ENCODE results near the gene MYH14. TPM values are rescaled to one million over a fixed set of nuclear protein-coding genes. Genes with fewer than 3 reads are reported as not detected.
"Not testable (repeated sequence)": the region's sequence is repeated elsewhere in the genome, so short reads cannot be mapped to it uniquely, and the experiment has no call there.

The MYH14 gene
- polyA plus RNA-seq, 1 donor (not counting 4 experiments of a cell fraction or from before 2014, with no cell fraction given), result 0.20 TPM

DNA sequence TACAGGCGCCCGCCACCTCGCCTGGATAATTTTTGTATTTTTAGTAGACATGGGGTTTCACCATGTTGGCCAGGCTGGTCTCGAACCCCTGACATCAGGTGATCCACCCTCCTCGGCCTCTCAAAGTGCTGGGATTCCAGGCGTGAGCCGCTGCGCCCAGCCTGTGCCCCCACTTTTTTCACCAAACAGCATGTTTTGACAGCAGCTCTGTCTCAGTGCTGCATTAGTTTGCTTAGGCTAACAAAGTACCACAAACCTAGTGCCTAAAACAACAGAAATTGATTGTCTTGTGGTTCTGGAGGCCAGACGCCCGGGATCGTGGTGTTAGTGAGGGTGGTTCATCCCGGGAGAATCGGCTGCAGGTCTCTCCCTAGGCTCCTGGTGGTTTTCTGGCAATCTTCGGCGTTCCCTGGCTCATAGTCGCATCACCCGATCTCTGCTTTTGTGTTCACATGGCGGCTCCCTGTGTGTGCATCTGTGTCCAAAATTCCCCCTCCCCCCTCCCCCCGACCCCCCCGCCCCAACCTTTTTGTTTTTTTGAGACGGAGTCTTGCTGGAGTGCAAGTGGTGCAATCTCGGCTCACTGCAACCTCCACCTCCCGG lies 30.0 kb downstream of the MYH14 start:
- Histone ChIP-seq H3K4me2 (ENCODE audit: control insufficient read depth, extremely low read depth, insufficient read depth, low read depth, low read length) (no peak overlapping the region), H3K79me2 (ENCODE audit: control insufficient read depth, insufficient read depth, low read length) (no peaks in the 10 kb centered on the region), H3K9ac (ENCODE audit: control insufficient read depth, extremely low read depth, insufficient read depth, low read length) (no peak overlapping the region), H3K27ac (ENCODE audit: control insufficient read depth, insufficient read depth, low read length) (no peak overlapping the region), H3K36me3 (ENCODE audit: control insufficient read depth in 2 of 2, extremely low read depth in 1 of 2, insufficient read depth in 2 of 2, low read length in 2 of 2) (no peaks in the 10 kb centered on the region), H3K27me3 (ENCODE audit: control insufficient read depth, extremely low read depth, insufficient read depth, low read length) (no peaks in the 10 kb centered on the region), H2AFZ (ENCODE audit: control insufficient read depth, low read length) (no peak overlapping the region), H3K4me3 (ENCODE audit: control insufficient read depth in 2 of 3, extremely low read depth in 1 of 3, insufficient read depth in 2 of 3, low read depth in 1 of 3, low read length in 3 of 3) (no peak overlapping the region), H3K4me1 (ENCODE audit: control insufficient read depth, extremely low read depth, insufficient read depth, low read length) (no peaks in the 10 kb centered on the region), H3K9me1 (ENCODE audit: control insufficient read depth, extremely low read depth, insufficient read depth, low read length) (no peaks in the 10 kb centered on the region), H4K20me1 (ENCODE audit: control insufficient read depth, extremely low read depth, insufficient read depth, low read length) (no peaks in the 10 kb centered on the region), H3K9me3 (ENCODE audit: control insufficient read depth, low read depth, low read length) (peaks cover 3% of the 10 kb centered on the region)
- FAIRE-seq, result no peak
- dilution Hi-C loops (cut with MboI; ENCODE audit: extremely low pct_ligation_motif_present, low sequenced_read_pairs), result no loop called here
- DNase-seq (ENCODE audit: low read depth, low spot score), result no peak
- TF ChIP-seq EZH2 (IDR thresholded peaks at IDR 0.05; ENCODE audit: low read length), result no peak
- TF ChIP-seq, protein P1, sequence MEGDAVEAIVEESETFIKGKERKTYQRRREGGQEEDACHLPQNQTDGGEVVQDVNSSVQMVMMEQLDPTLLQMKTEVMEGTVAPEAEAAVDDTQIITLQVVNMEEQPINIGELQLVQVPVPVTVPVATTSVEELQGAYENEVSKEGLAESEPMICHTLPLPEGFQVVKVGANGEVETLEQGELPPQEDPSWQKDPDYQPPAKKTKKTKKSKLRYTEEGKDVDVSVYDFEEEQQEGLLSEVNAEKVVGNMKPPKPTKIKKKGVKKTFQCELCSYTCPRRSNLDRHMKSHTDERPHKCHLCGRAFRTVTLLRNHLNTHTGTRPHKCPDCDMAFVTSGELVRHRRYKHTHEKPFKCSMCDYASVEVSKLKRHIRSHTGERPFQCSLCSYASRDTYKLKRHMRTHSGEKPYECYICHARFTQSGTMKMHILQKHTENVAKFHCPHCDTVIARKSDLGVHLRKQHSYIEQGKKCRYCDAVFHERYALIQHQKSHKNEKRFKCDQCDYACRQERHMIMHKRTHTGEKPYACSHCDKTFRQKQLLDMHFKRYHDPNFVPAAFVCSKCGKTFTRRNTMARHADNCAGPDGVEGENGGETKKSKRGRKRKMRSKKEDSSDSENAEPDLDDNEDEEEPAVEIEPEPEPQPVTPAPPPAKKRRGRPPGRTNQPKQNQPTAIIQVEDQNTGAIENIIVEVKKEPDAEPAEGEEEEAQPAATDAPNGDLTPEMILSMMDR (optimal IDR thresholded peaks at IDR 0.05 in 1 of 3, IDR thresholded peaks at IDR 0.05 in 1 of 3, conservative IDR thresholded peaks at IDR 0.05 in 1 of 3; ENCODE audit: extremely low read depth in 1 of 3, insufficient read depth in 2 of 3, low read length in 3 of 3), result no peak

- H3K9ac ChIP-seq (ENCODE audit: control insufficient read depth, extremely low read depth, insufficient read depth, low read length); H4K20me1 ChIP-seq (ENCODE audit: control insufficient read depth, extremely low read depth, insufficient read depth, low read length); H3K27me3 ChIP-seq (ENCODE audit: control insufficient read depth, extremely low read depth, insufficient read depth, low read length); H2AFZ ChIP-seq (ENCODE audit: control insufficient read depth, low read length); H3K9me3 ChIP-seq (ENCODE audit: control insufficient read depth, low read depth, low read length); H3K36me3 ChIP-seq (ENCODE audit: control insufficient read depth in 2 of 2, extremely low read depth in 1 of 2, insufficient read depth in 2 of 2, low read length in 2 of 2); H3K27ac ChIP-seq (ENCODE audit: control insufficient read depth, insufficient read depth, low read length); FAIRE-seq; H3K4me3 ChIP-seq (ENCODE audit: control insufficient read depth in 2 of 3, extremely low read depth in 1 of 3, insufficient read depth in 2 of 3, low read depth in 1 of 3, low read length in 3 of 3); H3K4me1 ChIP-seq (ENCODE audit: control insufficient read depth, extremely low read depth, insufficient read depth, low read length); H3K4me2 ChIP-seq (ENCODE audit: control insufficient read depth, extremely low read depth, insufficient read depth, low read depth, low read length); dilution Hi-C loops (cut with MboI; ENCODE audit: extremely low pct_ligation_motif_present, low sequenced_read_pairs); H3K79me2 ChIP-seq (ENCODE audit: control insufficient read depth, insufficient read depth, low read length); DNase-seq (ENCODE audit: low read depth, low spot score); H3K9me1 ChIP-seq (ENCODE audit: control insufficient read depth, extremely low read depth, insufficient read depth, low read length): not testable (repeated sequence)
- TF ChIP-seq, protein P1 (optimal IDR thresholded peaks at IDR 0.05 in 1 of 3, IDR thresholded peaks at IDR 0.05 in 1 of 3, conservative IDR thresholded peaks at IDR 0.05 in 1 of 3; ENCODE audit: extremely low read depth in 1 of 3, insufficient read depth in 2 of 3, low read length in 3 of 3), result peak in 1 of 3 experiments; percentile 1
These were observed 34.1 kb downstream of the MYH14 start for GRCh38 chr19:50237493-50237892.
